Measurements from ENCODE around the gene RARS2. TPM values are rescaled to one million over a fixed set of nuclear protein-coding genes. Genes with fewer than 3 reads are reported as not detected.

The RARS2 gene
- total and polyA plus RNA-seq, 9 of the 15 experiments (the other 6 are each of a cell fraction or from before 2014, with no cell fraction given), result 30.0 to 92.7 (median 43.4) TPM

GRCh38 chr6:87538510-87539260 is 51.1 kb downstream of the RARS2 start:
- no peak overlapping the region for H3K27ac ChIP-seq (ENCODE audit: extremely low read depth, low read depth, low read length)
- peaks cover 45% of the 10 kb centered on the region for H3K36me3 ChIP-seq (ENCODE audit: control insufficient read depth, insufficient read depth, low read length)
- no peaks in the 10 kb centered on the region for H3K27me3 ChIP-seq (ENCODE audit: control insufficient read depth in 2 of 2, insufficient read depth in 2 of 2, low read length in 2 of 2)
- in situ Hi-C loops (cut with MboI), result no loop called here
- no peaks in the 10 kb centered on the region for H3K9me3 ChIP-seq (replicated peaks; ENCODE audit: control insufficient read depth, insufficient read depth, low read depth, low read length)
- TF ChIP-seq ZNF121 (CRISPR knock-in tag; conservative IDR thresholded peaks at IDR 0.05) (peak; percentile 45), ZNF77 (CRISPR knock-in tag; IDR thresholded peaks at IDR 0.05) (no peak)
- no peak for DNase-seq (ENCODE audit: extremely low read depth in 1 of 4, low spot score in 3 of 4)
- CTCF ChIA-PET (ENCODE audit: low intra/inter-chr PET ratio), result no interaction called here
- 92% methylated on average over 1 of the region's 1 CpG for WGBS (ENCODE audit: insufficient coverage, low coverage, missing lambda C conversion rate)
- no peak overlapping the region for H3K4me2 ChIP-seq (ENCODE audit: insufficient read depth, low read length)
- no peak overlapping the region for H3K9ac ChIP-seq (ENCODE audit: insufficient read depth in 1 of 2, low read depth in 2 of 2, low read length in 2 of 2)
- no TSS peak for BruUV-seq (replicated peaks)
- no peaks in the 10 kb centered on the region for H4K20me1 ChIP-seq (replicated peaks; ENCODE audit: control insufficient read depth, insufficient read depth, low read length)
- H2AFZ ChIP-seq (ENCODE audit: low read depth, low read length), result no peak overlapping the region
- no peak overlapping the region for H3K4me3 ChIP-seq
- intact Hi-C loops (cut with micrococcal nuclease), result no loop called here
- POLR2A ChIA-PET, result no interaction called here
- H3K79me2 ChIP-seq (ENCODE audit: control insufficient read depth, insufficient read depth, low read length), result no peaks in the 10 kb centered on the region
- H3K9me1 ChIP-seq (ENCODE audit: control insufficient read depth, insufficient read depth, low read length), result no peaks in the 10 kb centered on the region
- H3K4me1 ChIP-seq (replicated peaks in 1 of 2; ENCODE audit: control insufficient read depth in 2 of 2, insufficient read depth in 2 of 2, low read length in 2 of 2), result no peaks in the 10 kb centered on the region
- ATAC-seq, result no peak
- FAIRE-seq, result no peak

GRCh38 chr6:87534377-87535047 is 55.3 kb downstream of the RARS2 start:
- no peak for DNase-seq (ENCODE audit: extremely low read depth in 1 of 4, low spot score in 3 of 4)
- Histone ChIP-seq H3K27me3 (ENCODE audit: control insufficient read depth in 2 of 2, insufficient read depth in 2 of 2, low read length in 2 of 2) (no peaks in the 10 kb centered on the region), H3K4me2 (ENCODE audit: insufficient read depth, low read length) (no peak overlapping the region), H3K4me1 (replicated peaks in 1 of 2; ENCODE audit: control insufficient read depth in 2 of 2, insufficient read depth in 2 of 2, low read length in 2 of 2) (no peaks in the 10 kb centered on the region), H3K9me1 (ENCODE audit: control insufficient read depth, insufficient read depth, low read length) (no peaks in the 10 kb centered on the region), H3K27ac (ENCODE audit: extremely low read depth, low read depth, low read length) (no peak overlapping the region), H3K9me3 (replicated peaks; ENCODE audit: control insufficient read depth, insufficient read depth, low read depth, low read length) (no peaks in the 10 kb centered on the region), H3K4me3 (no peak overlapping the region), H2AFZ (ENCODE audit: low read depth, low read length) (no peak overlapping the region), H3K36me3 (ENCODE audit: control insufficient read depth, insufficient read depth, low read length) (peaks cover 42% of the 10 kb centered on the region; the same call in 2 of the 3 replicates), H4K20me1 (replicated peaks; ENCODE audit: control insufficient read depth, insufficient read depth, low read length) (no peaks in the 10 kb centered on the region), H3K79me2 (ENCODE audit: control insufficient read depth, insufficient read depth, low read length) (no peaks in the 10 kb centered on the region), H3K9ac (ENCODE audit: insufficient read depth in 1 of 2, low read depth in 2 of 2, low read length in 2 of 2) (no peak overlapping the region)
- ATAC-seq, result peak; percentile 29; the same call in 2 of the 3 replicates
- intact Hi-C loops (cut with micrococcal nuclease) (no loop called here), in situ Hi-C loops (cut with MboI) (no loop called here)
- TF ChIP-seq LEF1 (IDR thresholded peaks at IDR 0.05), result no peak
- no TSS peak for BruUV-seq (replicated peaks)
- ChIA-PET CTCF (ENCODE audit: low intra/inter-chr PET ratio) (no interaction called here), POLR2A (interaction anchor here (0.5 to 0.8 kb wide), 3 partner anchors 10 to 916 kb away, joined by 3 to 4 read pairs (median 3); no protein-coding TSS in a partner anchor)
- 100% methylated on average over 2 of the region's 2 CpGs for WGBS (ENCODE audit: insufficient coverage, low coverage, missing lambda C conversion rate)
- no peak for FAIRE-seq

Measured in K562 (cell line).